GM23338 (cell line): ENCODE data around the gene C2CD3. TPM values are rescaled to one million over a fixed set of nuclear protein-coding genes. Genes with fewer than 3 reads are reported as not detected.

Experiments used
- ATAC-seq: fragments of 200-7000 bp; cut with Tn5 transposase; 3 replicates; pipeline ENCODE4 v1.9.1; 2020
- DNase-seq: peaks from one replicate; pipeline ENCODE4 v3.0.0-alpha.2; 2015; ENCODE audit warnings: low spot score
- H2AFZ ChIP-seq: fragments of 200-600 bp; sonication (generic); 2 replicates; pipeline ENCODE4 v1.8.0; 2016; ENCODE audit warnings: antibody characterized with exemption, mild to moderate bottlenecking, moderate library complexity
- H3F3A ChIP-seq: fragments of 200-600 bp; sonication (generic); replicated peaks from 2 replicates; pipeline ENCODE4 v1.8.0; 2017; ENCODE audit warnings: antibody characterized with exemption, mixed run types, low read depth
- H3K27ac ChIP-seq: fragments of 200-600 bp; sonication (generic); 2 replicates; pipeline ENCODE4 v1.6.1; 2016; ENCODE audit warnings: low read depth
- H3K27me3 ChIP-seq: fragments of 200-600 bp; sonication (generic); 2 replicates; pipeline ENCODE4 v1.8.0; 2016; ENCODE audit warnings: mild to moderate bottlenecking, mixed run types, moderate library complexity; ENCODE audit not compliant: insufficient read depth
- H3K36me3 ChIP-seq: fragments of 200-600 bp; sonication (generic); 2 replicates; pipeline ENCODE4 v1.8.0; 2016; ENCODE audit warnings: mild to moderate bottlenecking; ENCODE audit not compliant: insufficient read depth
- H3K4me1 ChIP-seq: fragments of 200-600 bp; sonication (generic); 2 replicates; pipeline ENCODE4 v1.8.0; 2016; ENCODE audit warnings: mild to moderate bottlenecking, moderate library complexity; ENCODE audit not compliant: insufficient read depth
- H3K4me2 ChIP-seq: fragments of 200-600 bp; sonication (generic); 2 replicates; pipeline ENCODE4 v1.7.1; 2017; ENCODE audit warnings: mixed run types
- H3K4me3 ChIP-seq: fragments of 200-600 bp; sonication (generic); 2 replicates; pipeline ENCODE4 v1.6.1; 2016; ENCODE audit warnings: mixed run types
- H3K79me2 ChIP-seq: fragments of 200-600 bp; sonication (generic); replicated peaks from 2 replicates; pipeline ENCODE4 v1.8.0; 2017; ENCODE audit warnings: mild to moderate bottlenecking; ENCODE audit not compliant: insufficient read depth
- H3K9me2 ChIP-seq: fragments of 200-600 bp; sonication (generic); 2 replicates; pipeline ENCODE4 v1.8.0; 2017; ENCODE audit not compliant: insufficient read depth
- H4K20me1 ChIP-seq: fragments of 200-600 bp; sonication (generic); replicated peaks from 2 replicates; pipeline ENCODE4 v1.8.0; 2017; ENCODE audit warnings: mild to moderate bottlenecking; ENCODE audit not compliant: insufficient read depth
- H3K27ac Mint-ChIP-seq: 2 replicates; pipeline ENCODE4 v1.8.0; 2020; ENCODE audit warnings: inconsistent platforms, mild to moderate bottlenecking, moderate library complexity, mixed read lengths
- H3K27me3 Mint-ChIP-seq: 3 replicates; pipeline ENCODE4 v1.8.0; 2022; ENCODE audit warnings: low read depth, mild to moderate bottlenecking, moderate library complexity, mixed read lengths, inconsistent platforms; ENCODE audit not compliant: insufficient read depth, poor library complexity
- H3K36me3 Mint-ChIP-seq: 3 replicates; pipeline ENCODE4 v1.8.0; 2021; ENCODE audit warnings: low read depth, mild to moderate bottlenecking, inconsistent platforms, moderate library complexity, mixed read lengths
- H3K4me1 Mint-ChIP-seq: 3 replicates; pipeline ENCODE4 v1.8.0; 2020; ENCODE audit warnings: mild to moderate bottlenecking, inconsistent platforms, mixed read lengths
- H3K4me3 Mint-ChIP-seq: 3 replicates; pipeline ENCODE4 v1.8.0; 2021; ENCODE audit warnings: moderate library complexity, mild to moderate bottlenecking, inconsistent platforms, mixed read lengths
- H3K9me3 Mint-ChIP-seq: 3 replicates; pipeline ENCODE4 v1.8.0; 2020; ENCODE audit warnings: moderate library complexity, mild to moderate bottlenecking, inconsistent platforms, mixed read lengths
- CREB1 ChIP-seq: fragments of 250-450 bp; sonication (Bioruptor Pico); IDR thresholded peaks from 2 replicates; pipeline ENCODE4 v1.5.0; 2020; ENCODE audit warnings: low read depth, mild to moderate bottlenecking, moderate library complexity
- EZH2 ChIP-seq: fragments of 200-600 bp; sonication (generic); IDR thresholded peaks from one replicate; pipeline ENCODE4 v1.8.0; 2017; ENCODE audit warnings: antibody characterized with exemption, mild to moderate bottlenecking, low read depth; ENCODE audit not compliant: unreplicated experiment
- EZH2phosphoT487 ChIP-seq: fragments of 200-600 bp; sonication (generic); IDR thresholded peaks from one replicate; pipeline ENCODE4 v1.8.1; 2018; ENCODE audit warnings: antibody characterized with exemption; ENCODE audit not compliant: unreplicated experiment
- JUNB ChIP-seq: IDR thresholded peaks from one replicate; pipeline ENCODE4 v1.6.1; 2016; ENCODE audit warnings: antibody characterized with exemption; ENCODE audit not compliant: unreplicated experiment
- NANOG ChIP-seq: IDR thresholded peaks from 2 replicates; pipeline ENCODE4 v1.6.1; 2016; ENCODE audit warnings: antibody characterized with exemption, borderline replicate concordance
- POLR2AphosphoS5 ChIP-seq: IDR thresholded peaks from 2 replicates; pipeline ENCODE4 v1.6.1; 2016; ENCODE audit warnings: antibody characterized with exemption, low read depth
- STAT1 ChIP-seq: IDR thresholded peaks from one replicate; pipeline ENCODE4 v1.6.1; 2016; ENCODE audit warnings: antibody characterized with exemption; ENCODE audit not compliant: unreplicated experiment
- ZNF331 ChIP-seq: fragments of 250-450 bp; sonication (Bioruptor Pico); IDR thresholded peaks from 2 replicates; pipeline ENCODE4 v1.5.0; 2020; ENCODE audit warnings: low read depth, mild to moderate bottlenecking, moderate library complexity
- polyA plus RNA-seq: library from polyadenylated mRNA; unstranded; fragments of >200 nt; fragmentation: Nextera tagmentation; extraction: Ambion mirVana; gene quantifications from 2 replicates; pipeline ENCODE4 v1.2.1, GENCODE V29; 2016
- total RNA-seq: library from RNA; depleted of rRNA; stranded (reverse); fragments of >200 nt; shearing (Covaris generic); gene quantifications from 2 replicates; pipeline ENCODE4 v1.2.3, GENCODE V29; 2014
- TF ChIP-seq, protein P1 (sequence below): fragments of 250-450 bp; sonication (Bioruptor Pico); IDR thresholded peaks from 2 replicates; pipeline ENCODE4 v1.5.0; 2020; ENCODE audit warnings: mild to moderate bottlenecking, moderate library complexity
- TF ChIP-seq, protein P2 (sequence below): IDR thresholded peaks from 2 replicates; pipeline ENCODE4 v1.6.1; 2016; ENCODE audit warnings: antibody characterized with exemption
- TF ChIP-seq, protein P3 (sequence below): IDR thresholded peaks from one replicate; pipeline ENCODE4 v1.6.1; 2018; ENCODE audit warnings: antibody characterized with exemption; ENCODE audit not compliant: unreplicated experiment

Gene C2CD3
- total and polyA plus RNA-seq, 2 experiments from 2014 or later = 15.5 to 29.5 TPM

DNA sequence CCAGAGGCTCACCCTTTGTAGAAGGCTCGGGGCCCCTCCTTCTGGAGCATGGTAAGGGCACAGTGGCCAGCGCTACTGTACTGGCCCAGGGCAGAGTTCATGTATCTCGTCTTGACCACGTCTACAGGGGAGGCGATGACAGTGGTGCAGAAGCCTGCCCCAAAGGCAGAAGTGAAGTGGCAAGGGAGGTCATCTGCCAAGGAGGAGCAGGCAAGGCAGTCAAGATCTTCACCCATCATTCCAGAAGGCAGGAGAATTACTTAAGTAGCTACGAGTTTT, 195.4 kb downstream of the C2CD3 start (continued):
- TF ChIP-seq, protein P1, sequence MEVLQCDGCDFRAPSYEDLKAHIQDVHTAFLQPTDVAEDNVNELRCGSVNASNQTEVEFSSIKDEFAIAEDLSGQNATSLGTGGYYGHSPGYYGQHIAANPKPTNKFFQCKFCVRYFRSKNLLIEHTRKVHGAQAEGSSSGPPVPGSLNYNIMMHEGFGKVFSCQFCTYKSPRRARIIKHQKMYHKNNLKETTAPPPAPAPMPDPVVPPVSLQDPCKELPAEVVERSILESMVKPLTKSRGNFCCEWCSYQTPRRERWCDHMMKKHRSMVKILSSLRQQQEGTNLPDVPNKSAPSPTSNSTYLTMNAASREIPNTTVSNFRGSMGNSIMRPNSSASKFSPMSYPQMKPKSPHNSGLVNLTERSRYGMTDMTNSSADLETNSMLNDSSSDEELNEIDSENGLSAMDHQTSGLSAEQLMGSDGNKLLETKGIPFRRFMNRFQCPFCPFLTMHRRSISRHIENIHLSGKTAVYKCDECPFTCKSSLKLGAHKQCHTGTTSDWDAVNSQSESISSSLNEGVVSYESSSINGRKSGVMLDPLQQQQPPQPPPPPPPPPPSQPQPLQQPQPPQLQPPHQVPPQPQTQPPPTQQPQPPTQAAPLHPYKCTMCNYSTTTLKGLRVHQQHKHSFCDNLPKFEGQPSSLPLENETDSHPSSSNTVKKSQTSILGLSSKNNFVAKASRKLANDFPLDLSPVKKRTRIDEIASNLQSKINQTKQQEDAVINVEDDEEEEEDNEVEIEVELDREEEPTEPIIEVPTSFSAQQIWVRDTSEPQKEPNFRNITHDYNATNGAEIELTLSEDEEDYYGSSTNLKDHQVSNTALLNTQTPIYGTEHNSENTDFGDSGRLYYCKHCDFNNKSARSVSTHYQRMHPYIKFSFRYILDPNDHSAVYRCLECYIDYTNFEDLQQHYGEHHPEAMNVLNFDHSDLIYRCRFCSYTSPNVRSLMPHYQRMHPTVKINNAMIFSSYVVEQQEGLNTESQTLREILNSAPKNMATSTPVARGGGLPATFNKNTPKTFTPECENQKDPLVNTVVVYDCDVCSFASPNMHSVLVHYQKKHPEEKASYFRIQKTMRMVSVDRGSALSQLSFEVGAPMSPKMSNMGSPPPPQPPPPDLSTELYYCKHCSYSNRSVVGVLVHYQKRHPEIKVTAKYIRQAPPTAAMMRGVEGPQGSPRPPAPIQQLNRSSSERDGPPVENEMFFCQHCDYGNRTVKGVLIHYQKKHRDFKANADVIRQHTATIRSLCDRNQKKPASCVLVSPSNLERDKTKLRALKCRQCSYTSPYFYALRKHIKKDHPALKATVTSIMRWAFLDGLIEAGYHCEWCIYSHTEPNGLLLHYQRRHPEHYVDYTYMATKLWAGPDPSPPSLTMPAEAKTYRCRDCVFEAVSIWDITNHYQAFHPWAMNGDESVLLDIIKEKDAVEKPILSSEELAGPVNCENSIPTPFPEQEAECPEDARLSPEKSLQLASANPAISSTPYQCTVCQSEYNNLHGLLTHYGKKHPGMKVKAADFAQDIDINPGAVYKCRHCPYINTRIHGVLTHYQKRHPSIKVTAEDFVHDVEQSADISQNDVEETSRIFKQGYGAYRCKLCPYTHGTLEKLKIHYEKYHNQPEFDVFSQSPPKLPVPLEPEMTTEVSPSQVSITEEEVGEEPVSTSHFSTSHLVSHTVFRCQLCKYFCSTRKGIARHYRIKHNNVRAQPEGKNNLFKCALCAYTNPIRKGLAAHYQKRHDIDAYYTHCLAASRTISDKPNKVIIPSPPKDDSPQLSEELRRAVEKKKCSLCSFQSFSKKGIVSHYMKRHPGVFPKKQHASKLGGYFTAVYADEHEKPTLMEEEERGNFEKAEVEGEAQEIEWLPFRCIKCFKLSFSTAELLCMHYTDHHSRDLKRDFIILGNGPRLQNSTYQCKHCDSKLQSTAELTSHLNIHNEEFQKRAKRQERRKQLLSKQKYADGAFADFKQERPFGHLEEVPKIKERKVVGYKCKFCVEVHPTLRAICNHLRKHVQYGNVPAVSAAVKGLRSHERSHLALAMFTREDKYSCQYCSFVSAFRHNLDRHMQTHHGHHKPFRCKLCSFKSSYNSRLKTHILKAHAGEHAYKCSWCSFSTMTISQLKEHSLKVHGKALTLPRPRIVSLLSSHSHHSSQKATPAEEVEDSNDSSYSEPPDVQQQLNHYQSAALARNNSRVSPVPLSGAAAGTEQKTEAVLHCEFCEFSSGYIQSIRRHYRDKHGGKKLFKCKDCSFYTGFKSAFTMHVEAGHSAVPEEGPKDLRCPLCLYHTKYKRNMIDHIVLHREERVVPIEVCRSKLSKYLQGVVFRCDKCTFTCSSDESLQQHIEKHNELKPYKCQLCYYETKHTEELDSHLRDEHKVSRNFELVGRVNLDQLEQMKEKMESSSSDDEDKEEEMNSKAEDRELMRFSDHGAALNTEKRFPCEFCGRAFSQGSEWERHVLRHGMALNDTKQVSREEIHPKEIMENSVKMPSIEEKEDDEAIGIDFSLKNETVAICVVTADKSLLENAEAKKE (CRISPR knock-in tag) = no peak
- TF ChIP-seq NANOG = no peak

DNA sequence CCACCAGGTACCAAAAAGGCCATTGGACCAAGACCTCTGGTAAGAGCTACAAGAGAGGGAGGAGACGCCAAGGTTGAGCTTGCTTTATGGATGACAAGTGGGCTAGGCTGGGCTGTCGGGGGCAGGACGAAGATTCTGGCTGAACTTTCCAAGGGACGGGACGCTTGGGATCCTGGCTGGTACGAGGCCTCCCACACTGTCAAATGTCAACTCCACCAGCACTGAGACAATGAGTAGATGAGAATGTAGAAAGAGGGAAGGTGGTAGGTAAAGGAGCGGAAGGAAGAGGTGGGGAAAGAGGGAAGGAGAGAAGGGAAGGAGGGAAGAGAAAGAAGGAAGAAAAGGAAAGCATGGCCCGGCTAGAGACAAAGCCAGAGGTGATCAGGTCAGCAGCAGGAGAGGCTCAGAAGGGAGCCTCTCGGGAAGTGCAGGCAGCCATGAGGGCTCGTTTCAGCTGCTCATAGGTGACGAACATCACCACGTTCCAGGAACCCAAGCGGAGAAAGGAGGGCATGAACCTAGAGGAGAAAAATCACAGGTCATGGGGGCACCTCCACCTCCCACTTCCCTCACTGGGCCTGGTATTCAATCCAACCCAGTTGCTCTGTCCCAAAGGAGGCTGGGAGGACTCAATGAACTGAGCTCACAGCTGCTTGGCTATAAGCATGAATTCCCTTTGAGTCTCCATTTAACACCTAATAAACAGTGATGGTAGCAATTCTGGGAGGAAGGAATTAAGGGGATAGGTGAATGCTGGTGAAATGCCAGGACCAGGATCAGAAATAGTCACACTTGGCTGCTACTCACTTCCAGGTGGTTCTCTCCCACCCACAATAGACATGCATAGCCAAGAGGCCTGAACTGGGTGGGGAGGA, 196.0 kb downstream of the C2CD3 start:
- no peaks in the 10 kb centered on the region for H3K79me2 ChIP-seq
- peaks cover 4% of the 10 kb centered on the region for H3K4me1 Mint-ChIP-seq
- no peaks in the 10 kb centered on the region for H3K27me3 ChIP-seq
- no peak overlapping the region for H2AFZ ChIP-seq
- H3K27me3 Mint-ChIP-seq = peaks cover 11% of the 10 kb centered on the region
- no peak overlapping the region; the same call in 1 of the 2 replicates for H3K27ac Mint-ChIP-seq
- no peaks in the 10 kb centered on the region for H3K9me3 Mint-ChIP-seq
- H4K20me1 ChIP-seq = peaks cover 13% of the 10 kb centered on the region
- DNase-seq (no peak), ATAC-seq (no peak)
- peaks cover 58% of the 10 kb centered on the region for H3K36me3 Mint-ChIP-seq
- H3K4me2 ChIP-seq = no peak overlapping the region
- H3K4me1 ChIP-seq = peaks cover 5% of the 10 kb centered on the region
- H3F3A ChIP-seq = 0 out of 2 replicates have a peak, but pooled peaks cover 5% of the 10 kb centered on the region
- H3K9me2 ChIP-seq = no peaks in the 10 kb centered on the region
- no peak overlapping the region for H3K4me3 Mint-ChIP-seq
- no peak overlapping the region for H3K27ac ChIP-seq
- no peak overlapping the region for H3K4me3 ChIP-seq
- H3K36me3 ChIP-seq = peaks cover 32% of the 10 kb centered on the region
- TF ChIP-seq EZH2 (no peak), ZNF331 (CRISPR knock-in tag) (no peak), JUNB (no peak), POLR2AphosphoS5 (no peak), CREB1 (no peak), EZH2phosphoT487 (no peak), NANOG (no peak), STAT1 (no peak)
- TF ChIP-seq, protein P2, sequence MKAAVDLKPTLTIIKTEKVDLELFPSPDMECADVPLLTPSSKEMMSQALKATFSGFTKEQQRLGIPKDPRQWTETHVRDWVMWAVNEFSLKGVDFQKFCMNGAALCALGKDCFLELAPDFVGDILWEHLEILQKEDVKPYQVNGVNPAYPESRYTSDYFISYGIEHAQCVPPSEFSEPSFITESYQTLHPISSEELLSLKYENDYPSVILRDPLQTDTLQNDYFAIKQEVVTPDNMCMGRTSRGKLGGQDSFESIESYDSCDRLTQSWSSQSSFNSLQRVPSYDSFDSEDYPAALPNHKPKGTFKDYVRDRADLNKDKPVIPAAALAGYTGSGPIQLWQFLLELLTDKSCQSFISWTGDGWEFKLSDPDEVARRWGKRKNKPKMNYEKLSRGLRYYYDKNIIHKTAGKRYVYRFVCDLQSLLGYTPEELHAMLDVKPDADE = no peak
- TF ChIP-seq, protein P3, sequence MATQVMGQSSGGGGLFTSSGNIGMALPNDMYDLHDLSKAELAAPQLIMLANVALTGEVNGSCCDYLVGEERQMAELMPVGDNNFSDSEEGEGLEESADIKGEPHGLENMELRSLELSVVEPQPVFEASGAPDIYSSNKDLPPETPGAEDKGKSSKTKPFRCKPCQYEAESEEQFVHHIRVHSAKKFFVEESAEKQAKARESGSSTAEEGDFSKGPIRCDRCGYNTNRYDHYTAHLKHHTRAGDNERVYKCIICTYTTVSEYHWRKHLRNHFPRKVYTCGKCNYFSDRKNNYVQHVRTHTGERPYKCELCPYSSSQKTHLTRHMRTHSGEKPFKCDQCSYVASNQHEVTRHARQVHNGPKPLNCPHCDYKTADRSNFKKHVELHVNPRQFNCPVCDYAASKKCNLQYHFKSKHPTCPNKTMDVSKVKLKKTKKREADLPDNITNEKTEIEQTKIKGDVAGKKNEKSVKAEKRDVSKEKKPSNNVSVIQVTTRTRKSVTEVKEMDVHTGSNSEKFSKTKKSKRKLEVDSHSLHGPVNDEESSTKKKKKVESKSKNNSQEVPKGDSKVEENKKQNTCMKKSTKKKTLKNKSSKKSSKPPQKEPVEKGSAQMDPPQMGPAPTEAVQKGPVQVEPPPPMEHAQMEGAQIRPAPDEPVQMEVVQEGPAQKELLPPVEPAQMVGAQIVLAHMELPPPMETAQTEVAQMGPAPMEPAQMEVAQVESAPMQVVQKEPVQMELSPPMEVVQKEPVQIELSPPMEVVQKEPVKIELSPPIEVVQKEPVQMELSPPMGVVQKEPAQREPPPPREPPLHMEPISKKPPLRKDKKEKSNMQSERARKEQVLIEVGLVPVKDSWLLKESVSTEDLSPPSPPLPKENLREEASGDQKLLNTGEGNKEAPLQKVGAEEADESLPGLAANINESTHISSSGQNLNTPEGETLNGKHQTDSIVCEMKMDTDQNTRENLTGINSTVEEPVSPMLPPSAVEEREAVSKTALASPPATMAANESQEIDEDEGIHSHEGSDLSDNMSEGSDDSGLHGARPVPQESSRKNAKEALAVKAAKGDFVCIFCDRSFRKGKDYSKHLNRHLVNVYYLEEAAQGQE = no peak
